H1 (cell line): Measurements from ENCODE around the gene C22orf42.

Experiments
- CTCF ChIP-seq, 3 experiments: IDR thresholded peaks; 1 replicate in 2 of 3; 2 replicates in 1 of 3; pipeline versions ENCODE4 v1.5.1 to v1.6.1; 2011; ENCODE audit warnings: low read length in 3 of 3, mild to moderate bottlenecking in 3 of 3, inconsistent platforms in 2 of 3, low read depth in 1 of 3, moderate library complexity in 1 of 3; ENCODE audit not compliant: insufficient read depth in 1 of 3; ENCODE audit errors: control extremely low read depth in 1 of 3
- GABPA ChIP-seq: IDR thresholded peaks from 2 replicates; pipeline ENCODE4 v1.6.1; 2011; ENCODE audit warnings: mild to moderate bottlenecking, low read length, moderate library complexity, borderline replicate concordance; ENCODE audit not compliant: insufficient read depth
- GTF2F1 ChIP-seq: IDR thresholded peaks from 2 replicates; pipeline ENCODE4 v1.6.1; 2012; ENCODE audit warnings: low read depth, low read length, improper control_type of control experiment, borderline replicate concordance
- HDAC6 ChIP-seq: IDR thresholded peaks from one replicate; pipeline ENCODE4 v1.7.1; 2012; ENCODE audit warnings: low read depth, mild to moderate bottlenecking, inconsistent platforms, low read length, moderate library complexity
- JUN ChIP-seq: IDR thresholded peaks from 2 replicates; pipeline ENCODE4 v1.6.1; 2011; ENCODE audit warnings: low read depth, mild to moderate bottlenecking, improper control_type of control experiment, low read length
- MAX ChIP-seq: IDR thresholded peaks from 2 replicates; pipeline ENCODE4 v1.6.1; 2012; ENCODE audit warnings: inconsistent platforms
- POLR2A ChIP-seq, 2 experiments: IDR thresholded peaks; 1 replicate in 1 of 2; 2 replicates in 1 of 2; pipeline ENCODE4 v1.6.1; 2011; ENCODE audit warnings: low read depth in 2 of 2, low read length in 2 of 2, mild to moderate bottlenecking in 2 of 2; ENCODE audit errors: control extremely low read depth in 1 of 2
- POLR2AphosphoS5 ChIP-seq: IDR thresholded peaks from 2 replicates; pipeline ENCODE4 v1.6.1; 2011; ENCODE audit warnings: low read depth, low read length
- SRF ChIP-seq: IDR thresholded peaks from 2 replicates; pipeline ENCODE4 v1.6.1; 2011; ENCODE audit warnings: mild to moderate bottlenecking, low read depth, low read length, moderate library complexity
- USF2 ChIP-seq: IDR thresholded peaks from 2 replicates; pipeline ENCODE4 v1.6.1; 2011; ENCODE audit warnings: low read length, improper control_type of control experiment
- YY1 ChIP-seq: IDR thresholded peaks from 2 replicates; pipeline ENCODE4 v1.6.1; 2011; ENCODE audit warnings: low read depth, mild to moderate bottlenecking, low read length

GRCh38 chr22:32204856-32205722 lies 46.0 kb upstream of the C22orf42 start, which contains the start of gene RFPL2:
- TF ChIP-seq USF2 (no peak), CTCF (IDR thresholded peaks at IDR 0.05; ENCODE audit: control extremely low read depth in 1 of 3, insufficient read depth in 1 of 3, low read depth in 1 of 3, low read length in 3 of 3) (peak in 1 of 3 experiments; percentile 15; a peak in 1 of 4 replicates), MAX (peak; percentile 91), GTF2F1 (no peak), POLR2A (IDR thresholded peaks at IDR 0.05; ENCODE audit: control extremely low read depth in 1 of 2, low read depth in 2 of 2, low read length in 2 of 2) (no peak), YY1 (no peak), SRF (no peak), JUN (no peak), HDAC6 (no peak), POLR2AphosphoS5 (no peak), GABPA (no peak)
